HG02981 (cell line): ENCODE measurements around the gene ZNF438.
"Not testable (repeated sequence)": the region's sequence is repeated elsewhere in the genome, so short reads cannot be mapped to it uniquely, and the experiment has no call there.

Experiments used
- ATAC-seq: cut with Tn5 transposase; IDR thresholded peaks from one replicate; pipeline ENCODE4 v1.9.1; 2021; ENCODE audit warnings: mild to moderate bottlenecking, moderate library complexity; ENCODE audit not compliant: unreplicated experiment

Gene ZNF438

DNA sequence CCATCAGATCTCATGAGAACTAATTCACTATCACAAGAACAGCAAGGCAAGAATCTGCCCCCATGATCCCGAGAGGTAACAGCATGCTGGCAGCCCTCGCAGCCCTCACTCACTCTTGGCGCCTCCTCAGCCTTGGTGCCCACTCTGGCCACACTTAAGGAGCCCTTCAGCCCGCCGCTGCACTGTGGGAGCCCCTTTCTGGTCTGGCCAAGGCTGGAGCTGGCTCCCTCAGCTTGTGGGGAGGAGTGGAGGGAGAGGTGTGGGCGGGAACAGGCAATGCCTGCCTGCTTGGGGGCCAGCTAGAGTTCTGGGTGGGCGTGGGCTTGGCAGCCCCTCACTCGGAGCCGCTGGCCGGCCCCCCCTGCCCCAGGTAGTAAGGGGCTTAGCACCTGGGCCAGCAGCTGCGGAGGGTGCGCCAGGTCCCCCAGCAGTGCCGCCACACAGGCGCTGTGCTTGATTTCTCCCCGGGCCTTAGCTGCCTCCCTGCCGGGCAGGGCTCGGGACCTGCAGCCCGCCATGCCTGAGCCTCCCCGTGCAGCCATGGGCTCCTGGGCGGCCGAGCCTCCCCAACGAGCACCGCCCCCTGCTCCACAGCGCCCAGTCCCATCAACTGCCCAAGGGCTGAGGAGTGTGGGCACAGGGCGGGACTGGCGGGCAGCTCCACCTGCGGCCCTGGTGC, 24.0 kb upstream of the ZNF438 start:
- ATAC-seq, result no peak

DNA sequence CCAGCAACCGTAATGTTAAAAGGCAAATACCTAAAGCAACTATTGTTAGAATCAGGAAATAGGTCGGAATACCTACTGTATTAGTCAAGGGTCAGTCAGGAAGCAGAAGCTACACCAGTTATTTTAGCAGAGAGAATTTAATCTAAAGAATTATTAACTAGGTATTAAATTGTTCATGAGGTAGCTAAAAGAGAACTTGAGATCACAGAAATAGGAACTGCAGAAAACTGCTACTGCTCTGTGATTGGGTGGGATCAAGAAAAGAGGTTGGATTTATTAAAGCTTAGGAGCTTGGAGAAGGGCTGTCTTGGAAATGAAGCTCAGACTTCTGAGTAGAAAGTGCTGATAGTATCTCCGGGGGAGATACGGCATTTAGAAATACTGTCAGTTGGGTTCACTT, 20.0 kb upstream of the ZNF438 start:
- ATAC-seq, result no peak

DNA sequence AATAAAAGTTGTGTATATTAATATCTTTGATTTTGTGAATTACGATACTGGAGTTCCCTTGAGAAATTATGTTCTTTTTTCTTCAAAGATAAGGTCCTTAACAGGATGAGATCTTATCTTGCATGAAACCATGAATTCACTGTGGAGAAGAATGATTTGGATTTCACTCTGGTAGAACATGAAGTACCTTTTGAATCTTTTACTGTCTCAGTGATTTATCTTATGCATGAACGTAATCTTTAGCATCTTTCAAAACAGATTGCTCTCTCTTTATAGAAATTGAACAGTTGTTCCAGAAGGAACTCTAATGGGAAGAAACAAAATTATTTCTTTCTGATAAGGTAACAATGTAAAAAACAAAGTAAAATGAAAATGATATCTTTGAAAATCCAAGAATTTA, 11.0 kb upstream of the ZNF438 start:
- ATAC-seq, result no peak

DNA sequence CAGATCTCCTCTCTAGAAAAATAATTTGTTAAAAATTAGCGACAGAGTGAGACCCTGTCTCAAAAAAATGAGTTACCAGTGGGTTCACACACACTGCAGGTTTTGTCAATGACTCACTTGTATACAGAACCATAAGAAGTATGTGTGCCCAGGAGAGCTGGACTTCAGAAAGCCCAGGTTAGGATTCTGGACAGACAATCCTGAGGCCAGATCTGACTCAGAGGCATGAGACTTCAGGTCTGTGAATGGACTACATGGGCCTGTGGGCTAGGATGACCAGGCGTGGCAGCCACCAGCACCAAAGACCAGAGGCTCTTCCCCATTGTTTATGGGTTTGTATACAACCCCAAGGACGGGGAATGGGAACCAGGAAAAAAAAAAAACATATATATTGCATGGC, 9.3 kb upstream of the ZNF438 start:
- ATAC-seq, result no peak

DNA sequence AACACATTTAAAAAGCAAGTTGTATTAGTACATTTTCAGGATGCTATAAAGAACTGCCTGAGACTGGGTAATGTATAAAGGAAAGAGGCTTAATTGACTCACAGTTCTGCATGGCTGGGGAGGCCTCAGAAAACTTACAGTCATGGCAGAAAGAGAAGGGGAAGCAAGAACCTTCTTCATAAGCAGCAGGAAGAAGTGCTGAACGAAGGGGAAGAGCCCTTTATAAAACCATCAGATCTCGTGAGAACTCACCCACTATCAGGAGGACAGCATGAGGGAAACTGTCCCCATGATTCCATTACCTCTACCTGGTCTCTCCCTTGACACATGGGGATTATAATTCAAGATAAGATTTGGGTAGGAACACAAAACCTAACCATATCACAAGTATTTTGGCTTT, 7.3 kb upstream of the ZNF438 start:
- not testable (repeated sequence) for ATAC-seq

DNA sequence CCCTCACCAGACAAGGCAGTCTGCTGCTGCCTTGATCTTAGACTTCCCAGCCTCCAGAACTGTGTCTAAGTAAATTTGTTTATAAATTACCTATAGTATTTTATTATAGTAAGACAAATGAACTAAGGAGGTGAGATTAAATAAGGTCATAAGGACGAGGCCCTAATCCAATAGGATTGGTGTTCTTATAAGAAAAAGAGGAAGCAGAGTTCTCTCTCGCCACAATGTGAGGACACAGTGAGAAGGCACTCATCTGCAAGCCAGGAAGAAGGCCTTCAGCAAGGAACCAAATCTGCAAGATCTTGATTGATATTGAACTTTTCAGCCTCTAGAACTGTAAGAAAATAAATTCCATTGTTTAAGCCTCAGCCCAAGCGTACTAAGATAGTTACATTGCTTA, 6.1 kb upstream of the ZNF438 start:
- ATAC-seq, result no peak

DNA sequence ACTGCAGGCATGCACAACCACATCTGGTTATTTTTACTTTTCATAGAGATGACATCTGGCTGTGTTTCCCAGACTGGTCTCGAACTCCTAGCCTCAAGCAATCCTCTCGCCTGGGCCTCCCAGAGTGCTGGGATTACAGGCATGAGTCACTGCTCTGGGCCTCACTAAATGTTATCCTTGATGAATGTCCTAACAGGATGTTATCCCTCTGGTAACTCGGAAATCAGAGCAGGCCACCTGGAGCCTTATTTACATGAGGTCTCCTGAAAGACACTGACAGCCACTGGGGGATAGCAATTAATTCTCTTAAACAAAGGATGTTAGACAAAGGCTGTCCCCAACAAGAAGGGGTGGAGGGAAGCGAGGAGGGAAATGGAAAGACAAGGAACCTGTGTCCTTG, 4.5 kb upstream of the ZNF438 start:
- ATAC-seq, result no peak

DNA sequence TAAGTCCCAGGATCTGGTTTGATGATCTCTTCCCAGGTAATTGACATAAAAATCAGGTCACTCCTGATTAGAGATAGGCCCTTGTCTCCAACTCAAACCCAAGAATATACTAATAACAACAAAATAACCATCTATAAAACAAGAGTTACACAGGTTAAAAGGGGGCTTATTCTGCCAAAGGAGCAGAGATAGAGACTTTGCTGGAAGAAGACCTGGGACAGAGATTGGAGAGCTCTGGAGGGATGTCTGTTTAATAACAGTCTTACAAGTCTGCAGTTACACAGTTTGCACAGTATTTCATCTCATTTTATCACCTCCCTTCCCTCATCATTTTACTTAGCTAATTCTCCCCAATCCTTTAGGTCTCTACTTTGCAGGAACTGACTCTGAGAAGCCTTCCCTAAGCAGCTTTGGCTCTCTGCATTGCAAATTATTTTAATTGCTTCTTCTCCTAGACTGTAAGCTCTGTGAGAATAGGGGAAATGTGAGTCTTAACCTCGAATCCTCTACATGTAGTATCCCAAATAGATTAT, 3.7 kb upstream of the ZNF438 start:
- ATAC-seq, result no peak

DNA sequence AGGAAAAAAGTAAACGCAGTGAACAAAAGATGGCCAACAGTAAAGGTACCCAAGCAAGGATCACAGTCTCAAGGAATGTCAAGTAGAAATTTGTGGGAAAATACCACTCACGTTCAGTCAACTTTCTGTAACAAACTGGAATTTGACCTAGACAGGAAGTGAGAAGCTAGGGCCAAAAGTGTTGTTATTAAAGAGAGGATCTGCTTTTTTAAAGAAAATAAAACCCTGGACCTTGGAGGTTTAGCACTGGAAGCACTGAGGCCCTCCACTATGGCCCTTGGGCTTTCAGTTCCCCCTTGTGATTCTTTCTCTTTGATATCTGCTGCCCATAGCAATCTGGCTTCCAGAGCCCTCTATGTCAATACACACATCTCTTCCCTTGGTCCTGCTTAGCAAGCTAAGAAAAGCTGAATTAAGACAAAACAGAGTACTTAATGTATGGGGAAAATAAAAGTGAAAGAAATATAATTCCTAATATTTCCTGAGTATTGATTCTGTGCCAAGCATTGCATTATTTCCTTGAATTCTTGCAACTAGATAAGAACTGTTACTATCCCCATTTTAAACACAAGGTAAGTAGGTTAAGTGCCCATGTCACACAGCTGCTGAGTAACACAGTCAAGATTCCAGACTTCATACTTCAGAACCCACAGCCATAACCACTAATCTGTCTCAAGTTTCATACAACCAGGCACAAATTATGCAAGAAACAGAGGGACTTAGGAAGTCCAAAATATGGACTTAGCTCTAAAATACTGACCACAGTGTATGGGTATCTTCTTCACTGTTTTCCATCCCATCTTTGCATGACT, 2.6 kb upstream of the ZNF438 start:
- no peak for ATAC-seq

DNA sequence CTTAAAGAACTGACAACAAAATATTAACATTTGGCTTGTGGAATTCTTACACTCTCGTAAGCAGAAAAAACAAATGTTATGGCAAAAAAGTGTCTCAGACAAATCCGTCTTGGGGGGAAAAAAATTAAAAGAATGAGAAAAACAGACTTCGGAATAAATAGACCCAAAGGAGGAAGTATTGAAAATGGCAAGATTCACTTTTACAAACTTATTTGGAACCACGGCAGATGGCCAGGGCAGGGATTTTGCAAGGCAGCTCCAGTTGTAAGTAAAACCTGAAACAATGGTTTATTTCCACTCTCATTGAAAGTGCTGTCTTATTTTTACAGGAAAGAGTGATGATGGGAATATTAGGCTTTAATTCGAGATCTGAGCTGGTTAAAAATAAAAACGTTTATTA, 1.5 kb upstream of the ZNF438 start:
- ATAC-seq, result no peak

DNA sequence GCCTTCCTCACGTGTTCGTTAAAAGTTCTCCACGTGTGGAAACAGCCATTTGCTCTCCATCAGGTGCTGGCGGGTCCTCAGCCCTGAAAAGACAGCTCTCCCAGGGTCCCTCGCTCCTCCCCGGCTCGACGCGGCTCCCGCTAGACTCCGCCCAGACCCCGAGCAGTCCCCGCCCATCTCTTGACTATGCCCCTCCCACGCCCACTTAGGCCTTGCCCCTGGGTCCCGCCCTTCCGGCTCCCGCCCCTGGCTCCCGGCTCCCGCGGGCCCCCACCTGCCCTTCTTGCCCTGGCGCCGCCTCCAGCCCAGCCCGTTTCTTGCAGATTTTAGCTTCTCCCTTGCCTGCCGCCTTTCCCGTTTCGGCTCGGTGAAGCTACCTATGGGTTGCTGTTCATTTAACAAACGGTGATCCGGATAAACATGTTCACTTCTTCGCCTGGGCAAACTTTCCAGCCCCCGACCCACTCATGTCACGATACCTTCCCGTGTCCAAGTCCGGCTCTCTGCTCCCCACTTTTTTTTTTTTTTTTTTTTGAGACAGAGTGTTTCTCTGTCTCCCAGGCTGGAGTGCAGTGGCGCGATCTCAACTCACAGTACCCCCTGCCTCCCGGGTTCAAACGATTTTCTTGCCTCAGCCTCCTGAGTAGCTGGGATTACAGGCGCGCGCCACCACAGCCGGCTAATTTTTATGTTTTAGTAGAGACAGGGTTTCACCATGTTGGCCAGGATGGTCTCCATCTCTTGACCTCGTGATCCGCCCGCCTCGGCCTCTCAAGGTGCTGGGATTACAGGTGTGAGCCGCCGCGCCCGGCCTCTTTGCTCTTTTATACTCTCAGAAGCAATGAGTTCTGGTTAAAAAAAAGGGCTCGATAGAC, 830 bp upstream of the ZNF438 start:
- ATAC-seq, result peak; percentile 84

DNA sequence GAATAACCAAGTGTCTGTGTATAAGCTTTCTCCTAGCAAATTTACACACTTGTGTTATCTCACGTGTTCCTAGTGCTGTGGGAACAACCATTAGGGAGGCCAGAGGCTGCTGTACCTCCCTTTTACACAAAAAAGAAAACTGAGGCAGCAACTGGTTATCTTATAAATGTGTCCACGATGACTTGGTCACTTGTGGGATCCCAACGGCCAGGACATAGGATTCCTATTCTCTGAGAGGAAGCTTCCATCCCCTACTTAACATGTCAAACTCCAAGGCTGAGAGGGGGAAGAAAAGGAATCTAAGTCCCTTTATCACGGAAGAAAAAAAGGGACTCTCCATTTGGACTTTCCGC, 484 bp downstream of the ZNF438 start:
- ATAC-seq, result no peak

DNA sequence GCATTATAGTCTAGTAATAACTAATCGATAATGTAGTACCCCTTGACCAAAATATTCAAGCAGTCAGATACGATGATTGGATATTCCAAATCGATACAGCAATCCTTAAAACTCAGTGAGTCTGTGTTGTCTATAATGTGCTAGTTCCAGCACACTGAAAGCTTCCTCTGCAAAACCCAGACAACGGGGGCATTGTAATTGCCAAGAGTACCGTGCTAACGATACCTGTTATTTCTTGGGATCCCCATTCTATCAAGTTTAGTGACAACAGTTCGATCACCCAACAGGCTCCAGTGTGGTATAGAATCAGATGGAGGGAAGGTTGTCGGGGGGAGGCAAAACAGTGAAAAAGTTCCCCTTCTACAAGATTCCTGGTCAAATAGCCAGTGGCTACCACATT, 865 bp downstream of the ZNF438 start:
- ATAC-seq, result no peak

DNA sequence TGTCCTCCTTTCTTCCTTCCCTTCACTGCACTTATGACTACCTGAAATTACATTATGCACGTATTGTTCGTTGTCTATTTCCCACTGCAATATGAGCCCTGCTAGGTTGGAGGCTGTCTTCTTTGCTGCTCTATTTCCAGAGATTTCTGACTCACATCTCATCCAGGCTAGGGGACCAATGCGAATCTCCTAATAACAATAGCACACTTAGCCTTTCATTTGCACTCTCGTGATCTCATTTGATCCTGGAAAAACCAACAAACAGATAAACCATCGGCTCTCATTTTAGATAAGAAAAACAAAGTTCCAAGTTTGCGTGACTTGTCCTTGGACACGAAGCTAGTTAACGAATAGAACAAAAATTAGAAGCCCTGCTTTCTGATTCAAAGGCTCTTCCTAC, 1.4 kb downstream of the ZNF438 start:
- no peak for ATAC-seq

DNA sequence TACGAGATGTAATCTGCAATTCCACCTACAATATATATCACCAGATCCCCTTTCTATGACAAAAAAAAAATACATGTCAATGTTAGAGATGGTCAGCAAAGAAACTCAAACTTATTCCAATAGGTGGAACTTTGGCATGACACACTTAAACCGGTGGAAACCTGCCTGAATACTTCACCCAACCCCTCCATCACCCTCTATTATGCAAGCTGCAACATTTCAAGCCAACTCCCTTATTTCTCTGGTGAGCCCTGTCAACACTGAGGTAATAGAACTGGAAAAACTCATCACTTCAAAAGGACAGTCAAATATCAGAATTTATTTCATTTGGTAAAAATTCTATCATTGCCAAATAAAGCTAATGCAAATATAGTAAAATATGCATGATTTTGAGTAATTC, 3.6 kb downstream of the ZNF438 start:
- no peak for ATAC-seq

DNA sequence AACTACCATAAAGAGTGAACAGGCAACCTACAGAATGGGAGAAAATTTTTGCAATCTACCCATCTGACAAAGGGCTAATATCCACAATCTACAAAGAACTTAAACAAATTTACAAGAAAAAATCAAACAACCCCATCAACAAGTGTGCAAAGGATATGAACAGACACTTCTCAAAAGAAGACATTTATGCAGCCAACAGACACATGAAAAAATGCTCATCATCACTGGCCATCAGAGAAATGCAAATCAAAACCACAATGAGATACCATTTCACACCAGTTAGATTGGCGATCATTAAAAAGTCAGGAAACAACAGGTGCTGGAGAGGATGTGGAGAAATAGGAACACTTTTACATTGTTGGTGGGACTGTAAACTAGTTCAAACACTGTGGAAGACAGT, 5.4 kb downstream of the ZNF438 start:
- not testable (repeated sequence) for ATAC-seq

DNA sequence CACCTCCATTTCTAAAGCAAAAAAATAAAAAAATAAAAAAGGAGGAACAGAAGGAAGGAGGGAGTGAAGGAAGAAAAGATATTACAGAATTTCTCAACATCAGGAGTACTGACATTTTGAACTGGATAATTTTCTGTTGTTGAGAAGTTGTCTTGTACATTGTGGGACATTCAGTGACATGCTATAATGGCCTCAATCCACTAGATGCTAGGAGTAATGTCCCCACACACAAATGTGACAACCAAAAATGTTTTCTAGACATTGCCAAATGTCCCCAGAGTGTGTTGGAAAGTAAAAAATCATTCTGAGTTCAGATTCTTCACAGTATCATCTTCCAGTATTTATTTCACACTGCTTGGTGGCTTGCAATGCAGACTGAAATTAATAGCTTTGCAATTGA, 6.5 kb downstream of the ZNF438 start:
- ATAC-seq, result no peak

DNA sequence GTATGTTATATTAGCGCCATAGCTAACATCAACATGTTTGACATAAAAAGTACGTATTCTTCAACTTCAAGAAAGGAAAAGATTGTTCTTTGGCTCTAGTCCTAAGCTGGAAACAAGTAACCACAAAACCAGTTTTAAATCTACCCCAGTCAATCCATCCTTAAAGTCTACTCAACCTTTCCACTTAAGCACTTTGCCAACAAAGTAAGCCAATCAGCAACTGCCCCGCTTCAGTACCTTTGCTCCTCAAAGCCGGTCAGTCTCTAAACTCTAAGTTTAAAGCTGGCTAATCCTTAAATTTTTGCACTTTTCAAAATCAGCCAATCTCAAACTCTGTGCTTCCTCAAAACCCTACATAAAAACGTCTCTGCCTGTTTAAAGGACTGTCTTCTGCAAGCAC, 8.1 kb downstream of the ZNF438 start:
- no peak for ATAC-seq

DNA sequence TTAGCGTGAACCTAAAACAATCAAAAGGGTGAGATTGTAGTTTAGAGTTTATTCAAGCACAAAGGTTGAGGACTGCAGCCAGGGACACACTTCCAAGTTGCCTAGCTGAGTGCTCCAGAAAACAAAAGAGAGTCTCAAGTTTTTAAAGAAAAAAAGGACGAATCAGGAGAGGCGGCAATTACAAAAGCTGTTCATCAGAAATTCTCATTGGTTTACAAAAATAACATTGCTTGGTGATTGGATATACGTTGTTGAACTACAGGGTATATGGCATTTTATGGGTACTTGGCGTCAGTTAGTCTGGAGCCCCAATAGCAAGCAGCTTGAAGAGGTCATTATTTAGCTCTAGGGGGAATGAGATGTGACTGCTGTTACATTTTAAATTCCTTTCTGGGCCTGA, 11.5 kb downstream of the ZNF438 start:
- ATAC-seq, result no peak

DNA sequence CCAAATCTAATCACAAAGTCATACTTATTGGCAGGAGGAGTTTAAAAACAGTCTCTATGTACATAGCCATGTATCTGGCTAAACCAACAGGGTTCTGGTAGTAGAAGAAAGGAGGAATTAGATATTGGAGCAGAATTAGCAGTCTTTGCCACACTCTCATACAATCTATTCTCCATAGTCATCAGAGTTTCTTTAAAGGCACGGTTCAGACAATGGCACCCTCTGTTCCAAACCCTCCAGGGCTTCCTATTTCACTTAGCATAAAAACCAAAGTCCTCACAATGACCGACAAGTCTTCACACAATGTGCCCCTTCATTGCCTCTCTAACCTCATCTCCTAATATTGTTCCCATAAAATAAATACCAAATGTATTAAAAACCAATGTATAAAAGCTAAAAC, 12.7 kb downstream of the ZNF438 start:
- no peak for ATAC-seq

DNA sequence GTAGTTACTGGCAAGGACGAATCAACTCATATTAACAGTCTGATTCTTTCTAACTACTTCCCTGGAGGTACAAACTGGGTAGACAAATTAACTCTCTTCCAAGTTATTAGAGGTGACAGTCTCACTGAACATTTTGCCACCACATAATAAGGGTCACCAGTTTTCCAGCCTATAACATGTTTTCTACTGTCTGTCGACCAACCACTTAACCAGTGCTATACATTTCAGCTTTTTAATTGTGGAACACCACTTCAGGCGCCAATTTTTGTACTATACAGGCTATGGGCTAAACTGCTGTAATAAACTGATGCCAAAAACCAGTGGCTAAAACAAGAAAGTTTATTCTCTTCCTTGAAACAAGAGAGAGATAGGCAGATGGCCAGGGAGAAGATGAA, 13.3 kb downstream of the ZNF438 start:
- no peak for ATAC-seq
